Activated B cell treated with CpG ODN at 0.5 μM for 24 hours (primary cell): ENCODE data around the gene CCSER2. TPM values are rescaled to one million over a fixed set of nuclear protein-coding genes. Genes with fewer than 3 reads are reported as not detected.

Experiments used
- ATAC-seq: fragments of 200-7000 bp; cut with Tn5 transposase; one replicate; pipeline ENCODE4 v1.10.0; 2021; ENCODE audit warnings: low read depth, mild to moderate bottlenecking, moderate library complexity
- CTCF ChIA-PET: fragments of 350-600 bp; sonication (Branson Sonifier 250); formaldehyde crosslinking; loops from one replicate; lab custom pipeline; 2021; ENCODE audit warnings: antibody characterized with exemption; lab: Charles Lee
- POLR2A ChIA-PET: fragments of 350-600 bp; sonication (Branson Sonifier 250); formaldehyde crosslinking; loops from one replicate; lab custom pipeline; 2021; ENCODE audit warnings: antibody characterized with exemption; lab: Charles Lee
- DNase-seq: peaks from one replicate; pipeline ENCODE4 v3.0.0; 2022
- H3K27ac Mint-ChIP-seq: one replicate; pipeline ENCODE4 v1.8.0; 2020; ENCODE audit warnings: mixed read lengths
- H3K27me3 Mint-ChIP-seq: one replicate; pipeline ENCODE4 v1.8.0; 2021; ENCODE audit warnings: mixed read lengths
- H3K36me3 Mint-ChIP-seq: one replicate; pipeline ENCODE4 v1.8.0; 2021; ENCODE audit warnings: low read depth, mixed read lengths
- H3K4me1 Mint-ChIP-seq: one replicate; pipeline ENCODE4 v1.8.0; 2021; ENCODE audit warnings: mixed read lengths
- H3K4me3 Mint-ChIP-seq: one replicate; pipeline ENCODE4 v1.8.0; 2020; ENCODE audit warnings: mild to moderate bottlenecking, mixed read lengths
- H3K9me3 Mint-ChIP-seq: one replicate; pipeline ENCODE4 v1.8.0; 2020; ENCODE audit warnings: mixed read lengths
- intact Hi-C: fragments of 100-400 bp; cut with micrococcal nuclease; formaldehyde crosslinking; loops from one replicate; pipeline ENCODE4 v1.15.1; 2024
- total RNA-seq: library from RNA; stranded (reverse); gene quantifications from 2 replicates; pipeline ENCODE4 v1.2.3, GENCODE V29; 2022
- TF ChIP-seq, protein P1 (sequence below): fragments of 200-600 bp; IDR thresholded peaks from one replicate; pipeline ENCODE4 v1.8.0; 2022; ENCODE audit warnings: antibody characterized with exemption, mild to moderate bottlenecking

The CCSER2 gene
- total RNA-seq, 1 donor from 2014 or later = 57.1 TPM

- H3K27ac Mint-ChIP-seq = no peak overlapping the region
- ATAC-seq (no peak), DNase-seq (no peak)
- peaks cover 6% of the 10 kb centered on the region for H3K4me1 Mint-ChIP-seq
- peaks cover 5% of the 10 kb centered on the region for H3K9me3 Mint-ChIP-seq
- ChIA-PET POLR2A (no interaction called here), CTCF (interaction anchor here (1.0 to 1.1 kb wide), 2 partner anchors 31 to 33 kb away, joined by 3 to 5 read pairs; no protein-coding TSS in a partner anchor)
- no peaks in the 10 kb centered on the region for H3K27me3 Mint-ChIP-seq
- no peak overlapping the region for H3K4me3 Mint-ChIP-seq
- intact Hi-C loops = no loop called here
- peaks cover 16% of the 10 kb centered on the region for H3K36me3 Mint-ChIP-seq
- TF ChIP-seq, protein P1, sequence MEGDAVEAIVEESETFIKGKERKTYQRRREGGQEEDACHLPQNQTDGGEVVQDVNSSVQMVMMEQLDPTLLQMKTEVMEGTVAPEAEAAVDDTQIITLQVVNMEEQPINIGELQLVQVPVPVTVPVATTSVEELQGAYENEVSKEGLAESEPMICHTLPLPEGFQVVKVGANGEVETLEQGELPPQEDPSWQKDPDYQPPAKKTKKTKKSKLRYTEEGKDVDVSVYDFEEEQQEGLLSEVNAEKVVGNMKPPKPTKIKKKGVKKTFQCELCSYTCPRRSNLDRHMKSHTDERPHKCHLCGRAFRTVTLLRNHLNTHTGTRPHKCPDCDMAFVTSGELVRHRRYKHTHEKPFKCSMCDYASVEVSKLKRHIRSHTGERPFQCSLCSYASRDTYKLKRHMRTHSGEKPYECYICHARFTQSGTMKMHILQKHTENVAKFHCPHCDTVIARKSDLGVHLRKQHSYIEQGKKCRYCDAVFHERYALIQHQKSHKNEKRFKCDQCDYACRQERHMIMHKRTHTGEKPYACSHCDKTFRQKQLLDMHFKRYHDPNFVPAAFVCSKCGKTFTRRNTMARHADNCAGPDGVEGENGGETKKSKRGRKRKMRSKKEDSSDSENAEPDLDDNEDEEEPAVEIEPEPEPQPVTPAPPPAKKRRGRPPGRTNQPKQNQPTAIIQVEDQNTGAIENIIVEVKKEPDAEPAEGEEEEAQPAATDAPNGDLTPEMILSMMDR = no peak
Observed at GRCh38 chr10:84398696-84399095, 70.3 kb downstream of the CCSER2 start.

- Mint-ChIP-seq H3K9me3 (peaks cover 5% of the 10 kb centered on the region), H3K27me3 (no peaks in the 10 kb centered on the region), H3K4me3 (no peak overlapping the region), H3K27ac (no peak overlapping the region), H3K36me3 (peaks cover 21% of the 10 kb centered on the region), H3K4me1 (peaks cover 13% of the 10 kb centered on the region)
- POLR2A ChIA-PET = no interaction called here
- intact Hi-C loops = no loop called here
- DNase-seq (no peak), ATAC-seq (no peak)
- TF ChIP-seq, protein P1 = no peak
- CTCF ChIA-PET = no interaction called here
Observed at GRCh38 chr10:84401854-84402611, 73.6 kb downstream of the CCSER2 start.

GRCh38 chr10:84404783-84405182, 76.4 kb downstream of the CCSER2 start:
- H3K4me1 Mint-ChIP-seq = peaks cover 11% of the 10 kb centered on the region
- peaks cover 22% of the 10 kb centered on the region for H3K36me3 Mint-ChIP-seq
- H3K27me3 Mint-ChIP-seq = no peaks in the 10 kb centered on the region
- ChIA-PET POLR2A (no interaction called here), CTCF (no interaction called here)
- DNase-seq = no peak
- no peak overlapping the region for H3K4me3 Mint-ChIP-seq
- TF ChIP-seq, protein P1 = no peak
- no peak overlapping the region for H3K27ac Mint-ChIP-seq
- intact Hi-C loops = no loop called here
- no peak for ATAC-seq
- H3K9me3 Mint-ChIP-seq = no peaks in the 10 kb centered on the region

DNA sequence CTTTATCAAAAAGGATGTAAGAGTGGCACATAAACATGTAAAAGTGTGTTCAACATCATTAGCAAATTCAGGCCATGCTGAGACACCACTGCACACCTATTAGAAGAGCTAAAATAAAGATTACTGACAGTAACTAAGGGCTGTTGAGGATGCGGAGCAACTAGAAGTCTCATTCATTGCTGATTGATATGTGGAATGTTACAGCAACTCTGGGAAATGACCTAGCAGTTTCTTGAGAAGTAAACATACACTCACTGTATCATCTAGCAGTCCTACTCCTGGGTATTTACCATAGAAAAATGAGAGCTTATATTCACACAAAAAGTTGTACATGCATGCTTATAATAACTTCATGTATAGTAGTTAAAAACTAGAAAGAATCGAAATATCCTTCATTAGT, 77.3 kb downstream of the CCSER2 start:
- intact Hi-C loops = no loop called here
- Mint-ChIP-seq H3K27ac (no peak overlapping the region), H3K4me3 (no peak overlapping the region), H3K27me3 (no peaks in the 10 kb centered on the region), H3K9me3 (peaks cover 6% of the 10 kb centered on the region), H3K36me3 (peaks cover 29% of the 10 kb centered on the region), H3K4me1 (peaks cover 11% of the 10 kb centered on the region)
- POLR2A ChIA-PET = no interaction called here
- DNase-seq (no peak), ATAC-seq (no peak)
- TF ChIP-seq, protein P1 = no peak
- CTCF ChIA-PET = no interaction called here

GRCh38 chr10:84406561-84406960, 78.2 kb downstream of the CCSER2 start:
- Mint-ChIP-seq H3K4me3 (no peak overlapping the region), H3K27me3 (no peaks in the 10 kb centered on the region), H3K27ac (no peak overlapping the region), H3K9me3 (peaks cover 12% of the 10 kb centered on the region), H3K36me3 (peaks cover 37% of the 10 kb centered on the region), H3K4me1 (peaks cover 11% of the 10 kb centered on the region)
- ChIA-PET CTCF (no interaction called here), POLR2A (no interaction called here)
- no peak for DNase-seq
- TF ChIP-seq, protein P1 = no peak
- ATAC-seq = no peak
- intact Hi-C loops = no loop called here
